ENCODE data around the gene CASTOR2. TPM values are rescaled to one million over a fixed set of nuclear protein-coding genes. Genes with fewer than 3 reads are reported as not detected.
"Not testable (repeated sequence)": the region's sequence is repeated elsewhere in the genome, so short reads cannot be mapped to it uniquely, and the experiment has no call there.

CASTOR2 gene
- total RNA-seq = 1 to 10 TPM; 2.7 to 3.8 TPM

DNA sequence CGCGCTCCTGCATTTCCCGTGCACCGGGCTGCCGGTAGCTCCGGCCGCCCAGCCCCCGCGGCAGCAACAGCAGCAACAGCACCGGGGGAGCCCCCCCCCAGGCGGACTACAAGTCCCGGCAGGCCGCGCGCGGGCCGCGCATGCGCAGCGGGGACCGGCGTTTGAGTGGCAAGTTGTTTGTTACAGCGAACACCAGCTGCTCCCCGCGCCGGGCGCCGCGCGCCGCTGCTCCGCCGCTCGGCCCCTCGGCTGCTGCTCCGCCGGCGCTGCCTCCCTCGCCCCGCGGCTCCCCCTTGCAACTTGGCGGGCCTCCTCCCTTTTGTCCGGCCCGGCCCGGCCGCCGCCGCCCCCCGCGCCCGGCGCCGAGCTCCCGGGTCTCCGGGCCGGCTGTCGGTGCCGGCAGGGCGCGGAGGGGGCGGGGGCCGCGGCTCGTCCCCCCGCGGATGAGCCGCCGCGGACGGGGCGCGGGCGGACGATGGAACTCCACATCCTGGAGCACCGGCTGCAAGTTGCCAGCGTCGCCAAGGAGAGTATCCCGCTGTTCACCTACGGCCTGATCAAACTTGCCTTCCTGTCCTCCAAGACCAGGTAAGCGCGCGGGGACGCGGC lies at the start of gene CASTOR2:
TSS of gene CASTOR2 (plus strand) at position 195 of the 609 bp plus-strand sequence. CDS start at position 476, 281 bp downstream.
- H3K4me1 Mint-ChIP-seq; H3K4me3 Mint-ChIP-seq; H3K36me3 Mint-ChIP-seq (ENCODE audit: low read depth); H3K27me3 Mint-ChIP-seq; H3K9me3 Mint-ChIP-seq; H3K27ac Mint-ChIP-seq: not testable (repeated sequence)
- ATAC-seq (replicated peaks) = peak; percentile 94

DNA sequence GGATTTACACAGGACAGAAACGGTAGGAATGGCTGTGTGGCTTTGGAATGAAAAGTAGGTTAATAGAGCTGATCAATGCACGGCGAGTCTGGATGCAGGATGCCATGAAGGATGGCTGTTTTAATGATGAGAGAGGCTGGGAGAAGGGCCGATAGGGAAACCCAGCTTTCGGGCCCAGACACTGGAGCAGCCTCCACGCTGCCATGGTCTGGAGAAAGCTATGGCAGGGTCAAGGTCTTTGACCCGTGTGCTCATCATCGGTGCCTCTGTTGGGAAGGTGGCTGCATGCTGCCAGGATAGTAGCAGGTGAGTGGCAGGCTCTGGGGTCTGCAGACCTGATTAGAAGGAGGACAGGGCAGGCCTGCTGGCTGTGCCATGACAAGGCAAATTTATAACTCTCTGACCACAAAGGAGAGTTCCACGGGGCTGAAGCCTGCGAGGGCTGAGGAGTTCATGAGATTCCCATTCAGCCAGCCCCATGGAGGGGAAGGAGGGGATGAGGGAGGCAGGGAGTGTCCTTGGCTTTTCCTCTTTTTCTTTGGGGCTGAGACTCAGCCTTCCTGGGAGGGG lies 42.1 kb upstream of the CASTOR2 start:
- H3K36me3 Mint-ChIP-seq (ENCODE audit: low read depth); H3K4me1 Mint-ChIP-seq; H3K9me3 Mint-ChIP-seq; H3K27me3 Mint-ChIP-seq; ATAC-seq (replicated peaks); H3K27ac Mint-ChIP-seq; H3K4me3 Mint-ChIP-seq: not testable (repeated sequence)

GRCh38 chr7:74923644-74924043 lies 40.9 kb upstream of the CASTOR2 start:
- H3K9me3 Mint-ChIP-seq; H3K4me3 Mint-ChIP-seq; H3K27me3 Mint-ChIP-seq; H3K4me1 Mint-ChIP-seq; H3K36me3 Mint-ChIP-seq (ENCODE audit: low read depth); H3K27ac Mint-ChIP-seq; ATAC-seq (replicated peaks): not testable (repeated sequence)

DNA sequence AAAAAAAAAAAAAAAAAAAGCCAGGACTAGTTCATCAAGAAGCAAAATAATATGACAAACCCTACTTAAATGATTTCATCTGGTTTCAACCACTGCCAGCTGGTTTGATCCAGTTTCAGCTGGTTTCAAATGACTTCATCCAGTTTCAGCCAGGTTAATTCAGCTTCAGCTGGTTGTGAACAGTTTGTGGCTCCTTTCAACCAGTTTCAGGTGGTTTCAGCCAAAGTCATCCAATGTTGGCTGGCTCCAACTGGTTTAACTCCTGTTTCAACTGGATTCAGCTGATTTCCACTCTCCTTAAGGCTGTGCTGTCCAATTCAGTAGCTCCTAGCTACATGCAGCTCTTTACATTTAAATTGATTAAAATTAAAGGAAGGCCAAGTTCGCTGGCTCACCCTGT lies 37.5 kb upstream of the CASTOR2 start:
- not testable (repeated sequence) for H3K36me3 Mint-ChIP-seq (ENCODE audit: low read depth); H3K27me3 Mint-ChIP-seq; H3K9me3 Mint-ChIP-seq; H3K27ac Mint-ChIP-seq; H3K4me1 Mint-ChIP-seq; H3K4me3 Mint-ChIP-seq
- peak; percentile 93 for ATAC-seq (replicated peaks)

GRCh38 chr7:74931563-74932328 lies 32.8 kb upstream of the CASTOR2 start:
- H3K27ac Mint-ChIP-seq; H3K4me3 Mint-ChIP-seq; H3K36me3 Mint-ChIP-seq (ENCODE audit: low read depth); H3K4me1 Mint-ChIP-seq; H3K27me3 Mint-ChIP-seq; H3K9me3 Mint-ChIP-seq; ATAC-seq (replicated peaks): not testable (repeated sequence)

GRCh38 chr7:74939429-74939828 lies 25.1 kb upstream of the CASTOR2 start:
- H3K27ac Mint-ChIP-seq; H3K9me3 Mint-ChIP-seq; ATAC-seq (replicated peaks); H3K36me3 Mint-ChIP-seq (ENCODE audit: low read depth); H3K4me1 Mint-ChIP-seq; H3K27me3 Mint-ChIP-seq; H3K4me3 Mint-ChIP-seq: not testable (repeated sequence)

- not testable (repeated sequence) for H3K27me3 Mint-ChIP-seq; H3K9me3 Mint-ChIP-seq; H3K4me3 Mint-ChIP-seq; H3K36me3 Mint-ChIP-seq (ENCODE audit: low read depth); ATAC-seq (replicated peaks); H3K4me1 Mint-ChIP-seq; H3K27ac Mint-ChIP-seq
Measured at GRCh38 chr7:74941302-74942069, 23.0 kb upstream of the CASTOR2 start.

DNA sequence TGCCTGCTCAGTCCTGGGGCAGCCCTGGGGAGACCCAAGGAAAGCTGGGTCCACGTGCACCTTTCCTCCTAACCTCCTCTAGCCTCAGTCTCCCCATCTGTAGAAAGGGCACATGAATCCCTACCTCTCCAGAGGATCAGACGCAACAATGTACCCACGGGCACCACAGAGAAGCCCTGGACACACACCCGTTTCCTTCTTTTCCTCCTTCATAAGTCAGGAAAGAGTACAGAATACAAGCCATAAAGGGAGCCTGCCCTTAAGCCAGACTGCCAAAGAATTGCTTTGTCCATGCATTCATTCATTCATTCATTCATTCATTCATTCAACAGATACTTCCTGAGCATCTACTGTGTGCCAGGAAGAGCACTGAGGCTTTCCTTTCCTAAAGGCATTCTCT lies 20.6 kb upstream of the CASTOR2 start:
- H3K27ac Mint-ChIP-seq, H3K27me3 Mint-ChIP-seq: not testable (repeated sequence)

DNA sequence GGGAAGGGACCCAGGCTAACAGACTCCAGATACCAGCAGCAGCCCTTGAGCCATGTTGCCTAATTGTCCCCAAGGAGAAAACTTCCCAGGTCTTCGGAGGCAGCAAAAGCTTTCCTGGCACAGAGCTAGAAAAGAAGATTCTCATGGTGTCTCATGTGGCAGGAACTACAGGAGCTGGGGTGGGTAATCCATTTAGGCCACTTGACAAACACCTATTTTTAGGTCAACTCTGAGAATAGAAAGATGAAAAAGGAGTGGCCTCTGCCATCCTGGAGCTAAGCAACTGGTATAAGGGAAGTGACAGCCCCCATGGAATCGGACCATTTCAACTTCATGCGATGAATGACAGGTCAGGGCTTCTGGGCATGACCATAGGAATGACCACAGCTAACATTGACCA lies 16.8 kb upstream of the CASTOR2 start:
- not testable (repeated sequence) for H3K27me3 Mint-ChIP-seq; ATAC-seq (replicated peaks); H3K36me3 Mint-ChIP-seq (ENCODE audit: low read depth); H3K9me3 Mint-ChIP-seq; H3K4me3 Mint-ChIP-seq; H3K27ac Mint-ChIP-seq; H3K4me1 Mint-ChIP-seq

More for the DNA sequence above, 20.6 kb upstream of the CASTOR2 start:
- H3K36me3 Mint-ChIP-seq (ENCODE audit: low read depth); H3K4me1 Mint-ChIP-seq; ATAC-seq (replicated peaks); H3K9me3 Mint-ChIP-seq; H3K4me3 Mint-ChIP-seq: not testable (repeated sequence)

GRCh38 chr7:74953774-74954173 lies 10.7 kb upstream of the CASTOR2 start:
- H3K4me1 Mint-ChIP-seq; H3K36me3 Mint-ChIP-seq (ENCODE audit: low read depth); H3K27ac Mint-ChIP-seq; H3K27me3 Mint-ChIP-seq; ATAC-seq (replicated peaks); H3K4me3 Mint-ChIP-seq; H3K9me3 Mint-ChIP-seq: not testable (repeated sequence)

- H3K27me3 Mint-ChIP-seq; H3K9me3 Mint-ChIP-seq; H3K36me3 Mint-ChIP-seq (ENCODE audit: low read depth); H3K27ac Mint-ChIP-seq; ATAC-seq (replicated peaks); H3K4me3 Mint-ChIP-seq; H3K4me1 Mint-ChIP-seq: not testable (repeated sequence)
Measured at GRCh38 chr7:74958328-74958727, 6.2 kb upstream of the CASTOR2 start.

GRCh38 chr7:74963704-74964510 lies 598 bp upstream of the CASTOR2 start:
- H3K4me3 Mint-ChIP-seq; H3K4me1 Mint-ChIP-seq; H3K36me3 Mint-ChIP-seq (ENCODE audit: low read depth); H3K27me3 Mint-ChIP-seq; H3K9me3 Mint-ChIP-seq; H3K27ac Mint-ChIP-seq: not testable (repeated sequence)
- ATAC-seq (replicated peaks) = peak; percentile 75

DNA sequence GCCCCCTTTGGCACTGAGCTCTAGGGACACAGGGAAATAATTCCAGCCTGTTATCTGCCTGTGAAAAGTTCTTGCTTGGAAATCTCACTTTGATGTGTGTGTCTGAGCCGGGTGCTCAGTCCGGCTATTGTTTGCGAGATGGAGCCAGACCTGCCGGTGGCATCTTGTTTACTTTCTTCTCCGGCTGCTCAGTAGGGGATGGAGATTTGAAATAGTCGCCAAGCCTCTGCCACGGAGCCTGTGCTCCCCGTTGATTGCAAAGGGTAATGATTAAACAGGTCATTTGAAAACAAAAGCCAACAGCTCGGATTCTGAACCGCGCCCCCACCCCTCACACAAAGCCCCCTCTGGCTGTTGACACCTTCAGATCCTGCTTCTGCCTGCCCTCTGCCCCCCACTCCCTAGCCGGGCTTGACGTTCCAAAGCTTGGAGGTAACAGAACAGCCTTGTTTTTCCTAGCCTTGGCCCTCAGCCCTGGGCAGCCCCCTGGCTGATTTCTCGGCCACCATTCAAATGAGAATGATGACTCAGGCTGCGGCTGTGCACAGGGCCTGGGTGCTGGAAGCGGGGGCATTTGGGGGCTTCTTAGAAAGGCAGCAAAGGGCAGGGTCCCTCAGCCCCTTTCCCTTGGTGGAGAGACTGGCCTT lies 1.8 kb downstream of the CASTOR2 start:
- not testable (repeated sequence) for H3K27ac Mint-ChIP-seq; H3K9me3 Mint-ChIP-seq; H3K4me1 Mint-ChIP-seq; H3K4me3 Mint-ChIP-seq; ATAC-seq (replicated peaks); H3K27me3 Mint-ChIP-seq; H3K36me3 Mint-ChIP-seq (ENCODE audit: low read depth)

DNA sequence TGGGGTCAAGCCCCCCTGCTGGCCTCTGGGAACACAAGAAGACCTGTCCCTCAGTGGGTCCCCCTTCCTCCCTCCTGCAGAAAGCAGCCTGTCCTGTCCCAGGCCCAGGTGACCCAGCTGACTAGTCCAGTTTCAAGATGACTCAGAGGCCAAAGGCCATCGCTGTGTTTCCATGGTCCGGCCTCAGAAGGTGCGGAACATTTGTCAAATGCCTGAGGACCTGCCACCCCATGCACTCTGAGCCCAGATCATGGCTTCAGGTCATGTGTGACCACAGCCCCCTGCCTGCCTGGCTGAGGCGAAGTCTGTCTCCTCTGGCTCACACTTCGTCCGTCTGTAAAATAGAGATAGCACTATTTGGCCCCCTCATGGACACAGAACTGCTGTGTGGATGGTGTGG lies 2.4 kb downstream of the CASTOR2 start:
- not testable (repeated sequence) for H3K4me1 Mint-ChIP-seq; H3K4me3 Mint-ChIP-seq; H3K9me3 Mint-ChIP-seq; H3K36me3 Mint-ChIP-seq (ENCODE audit: low read depth); H3K27ac Mint-ChIP-seq; H3K27me3 Mint-ChIP-seq; ATAC-seq (replicated peaks)
